ENCODE measurements around the gene ANAPC2.

The ANAPC2 gene

DNA sequence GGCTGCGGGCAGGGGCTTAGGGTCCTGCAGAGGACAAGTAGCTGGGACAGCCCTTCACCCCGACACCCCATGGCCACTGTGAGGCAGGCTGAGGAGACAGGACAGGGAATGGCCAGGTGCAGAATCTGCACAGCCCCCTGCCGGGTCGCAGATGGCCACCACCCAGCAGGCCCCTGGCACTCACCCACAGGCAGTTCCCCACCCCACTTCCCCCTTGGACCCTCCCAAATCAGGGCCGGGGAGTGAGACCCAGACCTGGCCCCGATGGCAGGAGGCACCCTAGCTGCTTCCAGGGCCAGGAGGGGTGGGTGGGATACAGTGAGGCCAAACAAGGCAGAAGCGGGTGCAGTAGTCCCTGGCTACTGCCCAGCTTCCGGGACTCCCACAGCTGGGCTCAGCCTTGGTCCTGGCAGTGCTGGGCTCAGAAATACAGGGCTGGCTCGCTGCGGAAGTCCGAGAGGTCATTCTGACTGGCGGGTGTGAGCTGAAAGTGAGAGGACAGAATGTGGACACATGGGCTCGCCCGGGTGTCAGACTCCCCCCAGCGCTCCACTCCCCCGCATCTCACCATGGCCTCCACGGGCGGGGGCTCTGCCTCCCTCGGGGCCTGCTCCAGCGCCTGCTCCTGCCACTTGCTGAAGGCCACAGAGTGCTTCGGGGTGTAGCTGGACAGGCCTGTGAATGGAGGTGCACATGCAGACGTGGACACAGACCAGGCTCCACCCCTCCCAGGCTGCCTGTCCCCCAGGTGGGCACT is 3.5 kb upstream of the ANAPC2 start:
- no peak for DNase-seq

DNA sequence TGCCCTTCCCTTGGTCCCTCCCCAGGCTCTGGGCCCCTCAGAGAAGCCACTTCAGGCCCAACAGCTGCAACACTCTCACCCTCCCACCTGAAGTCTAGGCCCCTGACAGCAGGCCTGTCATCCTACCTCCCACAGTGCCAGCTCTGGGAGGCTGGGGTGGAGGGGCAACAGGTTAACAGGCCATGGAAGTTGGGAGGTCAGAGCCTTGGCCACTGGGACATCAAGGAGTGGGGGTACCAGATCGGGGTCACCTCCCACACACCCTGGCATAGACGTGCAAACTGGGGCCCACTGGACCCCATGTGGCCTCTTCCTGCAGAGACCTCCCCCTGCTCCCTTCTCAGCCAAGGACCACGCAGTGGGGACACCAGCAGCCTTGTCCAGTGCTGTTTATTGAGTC is 2.9 kb upstream of the ANAPC2 start:
- DNase-seq = no peak

- DNase-seq = no peak
Observed at GRCh38 chr9:137190315-137190856, 2.0 kb upstream of the ANAPC2 start.

GRCh38 chr9:137189297-137190295 is 1.2 kb upstream of the ANAPC2 start:
- no peak for DNase-seq

DNA sequence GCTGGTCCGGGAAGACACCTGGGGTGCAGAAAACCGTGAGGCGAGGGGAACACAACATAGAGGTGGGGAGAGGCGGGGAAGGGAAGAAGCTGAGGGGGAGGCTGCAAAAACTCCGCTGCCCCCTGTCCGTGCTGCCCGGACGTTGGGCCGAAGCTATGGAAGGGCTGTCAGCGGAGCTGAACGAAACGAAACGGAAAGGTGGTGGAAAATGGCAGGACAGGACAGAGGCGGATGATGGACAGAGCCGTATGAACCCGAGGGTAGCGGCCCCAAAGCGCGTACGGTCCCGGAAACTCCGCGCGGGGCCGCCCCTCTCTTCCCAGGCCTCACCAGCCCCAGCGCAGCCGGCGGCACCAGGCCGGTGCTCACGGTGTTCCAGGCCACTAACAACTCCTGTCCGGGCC is 272 bp downstream of the ANAPC2 start:
- DNase-seq = no peak

- no peak for DNase-seq
Observed at GRCh38 chr9:137187386-137187785, 974 bp downstream of the ANAPC2 start.

DNA sequence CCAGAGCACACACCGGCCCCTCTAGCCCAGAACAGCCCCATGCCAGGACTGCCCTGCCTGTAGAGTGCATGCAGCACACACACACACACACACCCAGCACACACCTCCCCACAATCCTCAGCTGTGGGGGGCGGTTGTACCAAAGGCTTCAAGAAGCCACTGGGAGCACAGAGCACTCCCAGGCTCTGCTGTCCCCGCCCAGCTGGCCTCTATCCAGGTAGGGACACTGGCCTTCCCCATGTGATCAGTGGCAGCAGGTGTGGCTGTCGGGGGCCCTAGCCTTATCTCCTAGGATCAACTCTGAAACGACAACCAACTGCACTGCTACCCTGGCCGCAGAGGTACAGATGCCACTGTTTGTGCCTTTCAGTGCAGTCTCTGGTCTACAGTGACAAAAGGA is 2.0 kb downstream of the ANAPC2 start:
- DNase-seq = no peak

GRCh38 chr9:137185921-137186320 is 2.4 kb downstream of the ANAPC2 start:
- DNase-seq = no peak

- DNase-seq = no peak
Observed at GRCh38 chr9:137184881-137185660, 3.3 kb downstream of the ANAPC2 start.

DNA sequence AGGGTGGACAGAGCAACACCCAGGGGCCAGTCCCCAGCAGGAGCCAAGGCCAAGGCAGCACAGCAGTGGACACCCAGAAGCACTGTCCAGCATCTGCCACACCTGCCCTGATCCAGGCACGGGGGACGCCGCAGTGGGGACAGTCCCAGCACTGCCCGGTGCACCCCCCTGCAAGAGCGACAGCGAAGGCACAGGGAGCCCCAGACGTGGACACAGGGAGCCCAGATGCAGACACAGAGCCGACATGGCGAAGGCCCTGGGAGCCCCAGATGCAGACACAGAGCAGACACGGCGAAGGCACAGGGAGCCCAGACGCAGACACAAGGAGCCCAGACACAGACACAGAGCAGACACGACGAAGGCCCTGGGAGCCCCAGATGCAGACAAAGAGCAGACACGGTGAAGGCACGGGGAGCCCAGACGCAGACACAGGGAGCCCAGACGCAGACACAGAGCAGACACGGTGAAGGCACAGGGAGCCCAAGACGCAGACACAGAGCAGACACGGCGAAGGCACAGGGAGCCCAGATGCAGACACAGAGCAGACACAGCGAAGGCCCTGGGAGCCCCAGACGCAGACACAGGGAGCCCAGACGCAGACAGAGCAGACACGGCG is 4.3 kb downstream of the ANAPC2 start:
- DNase-seq = no peak

GRCh38 chr9:137182836-137183235 is 5.5 kb downstream of the ANAPC2 start:
- no peak for DNase-seq

DNA sequence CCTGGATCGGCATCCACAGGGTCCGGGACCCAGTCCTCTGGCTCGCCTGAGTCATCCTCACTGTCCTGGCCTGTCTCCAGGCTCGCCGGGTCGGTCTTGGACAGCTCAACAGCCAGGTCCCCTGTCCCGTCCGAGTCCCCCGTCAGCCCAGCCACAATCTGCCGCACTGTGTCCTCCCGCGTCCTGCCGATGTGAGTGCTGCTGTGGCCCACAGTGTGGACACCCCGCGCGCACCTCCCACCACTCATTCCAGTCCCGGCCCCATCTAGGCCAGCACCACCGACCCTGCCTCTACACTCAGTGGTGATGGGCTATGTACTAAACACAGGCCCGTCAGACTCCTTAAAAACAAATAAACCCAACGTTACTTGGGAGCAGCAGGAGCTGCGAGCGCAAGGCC is 6.7 kb downstream of the ANAPC2 start:
- DNase-seq = no peak

- DNase-seq = no peak
Observed at GRCh38 chr9:137180491-137180890, 7.9 kb downstream of the ANAPC2 start.

DNA sequence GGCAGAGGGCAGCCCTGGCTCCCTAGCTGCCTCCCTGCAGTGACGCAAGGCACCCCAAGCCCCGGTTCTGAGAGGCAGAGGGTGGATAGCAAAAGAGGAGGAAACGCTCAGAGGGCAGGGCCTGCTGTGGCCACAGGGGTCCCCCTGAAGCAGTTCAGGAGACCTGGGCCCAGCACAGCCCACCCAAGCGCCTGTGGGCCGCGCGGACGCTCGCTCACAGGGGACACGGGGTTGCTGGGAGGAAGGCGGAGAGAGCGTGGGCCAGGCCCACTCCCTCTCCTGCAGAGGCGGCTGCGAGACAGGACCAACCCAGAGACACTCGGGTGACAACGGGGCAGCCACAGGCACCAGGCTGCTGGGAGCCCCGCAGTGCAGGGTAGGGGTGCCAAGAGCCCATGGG is 8.6 kb downstream of the ANAPC2 start:
- no peak for DNase-seq

DNA sequence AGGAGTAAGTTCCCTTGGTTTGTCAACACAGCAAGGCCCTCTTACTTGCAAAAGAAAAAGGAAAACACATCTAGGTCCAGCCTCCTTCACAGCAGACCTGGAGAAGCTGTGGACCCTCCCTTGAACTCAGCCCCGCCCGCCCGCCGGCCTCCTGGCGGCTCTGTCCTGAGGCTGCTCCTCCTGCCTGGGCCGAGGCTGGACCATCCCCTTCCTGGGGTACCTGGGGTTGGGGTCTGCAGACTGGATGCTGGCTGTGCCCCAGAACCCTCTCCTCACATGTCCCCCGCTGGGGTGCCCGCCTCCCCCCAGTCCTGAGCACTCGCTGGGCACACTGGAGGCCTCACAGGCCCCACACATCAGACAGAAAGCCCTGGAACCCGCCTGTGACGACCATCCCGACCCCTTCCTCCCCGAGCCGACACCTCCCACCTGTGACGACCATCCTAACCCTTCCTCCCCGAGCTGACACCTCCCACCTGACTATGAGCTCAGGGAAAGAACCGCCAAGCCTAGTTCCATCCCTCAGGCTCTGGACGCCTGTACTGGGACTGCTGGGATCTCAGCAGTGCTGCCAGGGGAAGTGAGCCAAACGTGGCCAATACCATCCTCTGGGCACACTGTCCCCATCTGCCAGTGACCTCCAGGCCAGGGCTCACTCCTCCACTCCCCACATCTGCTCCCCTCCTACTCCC is 9.3 kb downstream of the ANAPC2 start:
- no peak for DNase-seq

- DNase-seq = no peak
Observed at GRCh38 chr9:137178201-137178938, 10.0 kb downstream of the ANAPC2 start.

DNA sequence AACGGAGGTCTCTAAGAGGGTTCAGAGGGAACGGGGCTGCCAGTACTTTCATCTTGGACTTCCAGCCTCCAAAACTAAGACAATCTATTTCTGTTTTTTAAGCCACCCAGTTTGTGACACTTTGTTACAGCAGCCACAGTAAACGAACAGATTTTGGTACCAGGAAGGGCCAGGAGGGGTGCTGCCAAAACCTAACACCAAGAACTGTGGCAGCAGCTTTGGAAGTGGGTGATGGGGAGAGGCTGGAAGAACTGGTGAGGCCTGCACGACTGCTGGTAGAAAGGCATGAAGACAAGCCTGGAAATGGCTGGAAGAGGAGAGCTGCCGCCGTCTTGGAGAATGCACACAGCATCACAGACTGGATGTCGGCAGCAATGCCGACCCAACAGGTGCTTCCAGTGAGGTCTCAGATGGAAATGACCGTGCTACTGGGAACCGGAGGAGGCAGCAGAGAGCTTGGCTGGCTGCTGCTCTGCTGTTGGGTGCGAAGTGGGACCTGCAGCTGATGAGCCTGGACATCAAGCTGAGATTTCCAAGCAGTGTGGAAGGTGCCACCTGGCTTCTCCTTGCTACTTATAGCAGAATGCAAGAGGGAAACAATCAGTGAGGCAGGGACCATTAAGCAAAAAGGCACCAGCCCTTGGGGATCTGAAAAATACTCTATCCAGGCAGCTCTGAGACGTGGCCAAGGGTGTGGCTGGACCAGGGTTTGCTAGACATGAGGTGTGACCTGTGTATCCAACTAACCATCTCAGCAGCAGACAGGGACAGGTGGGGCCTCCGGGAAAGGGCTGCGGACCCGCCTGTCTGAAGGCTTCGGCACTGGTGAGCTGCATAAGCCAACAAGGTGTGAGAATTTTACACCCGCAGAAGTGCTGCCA is 11.8 kb downstream of the ANAPC2 start:
- DNase-seq = no peak

DNA sequence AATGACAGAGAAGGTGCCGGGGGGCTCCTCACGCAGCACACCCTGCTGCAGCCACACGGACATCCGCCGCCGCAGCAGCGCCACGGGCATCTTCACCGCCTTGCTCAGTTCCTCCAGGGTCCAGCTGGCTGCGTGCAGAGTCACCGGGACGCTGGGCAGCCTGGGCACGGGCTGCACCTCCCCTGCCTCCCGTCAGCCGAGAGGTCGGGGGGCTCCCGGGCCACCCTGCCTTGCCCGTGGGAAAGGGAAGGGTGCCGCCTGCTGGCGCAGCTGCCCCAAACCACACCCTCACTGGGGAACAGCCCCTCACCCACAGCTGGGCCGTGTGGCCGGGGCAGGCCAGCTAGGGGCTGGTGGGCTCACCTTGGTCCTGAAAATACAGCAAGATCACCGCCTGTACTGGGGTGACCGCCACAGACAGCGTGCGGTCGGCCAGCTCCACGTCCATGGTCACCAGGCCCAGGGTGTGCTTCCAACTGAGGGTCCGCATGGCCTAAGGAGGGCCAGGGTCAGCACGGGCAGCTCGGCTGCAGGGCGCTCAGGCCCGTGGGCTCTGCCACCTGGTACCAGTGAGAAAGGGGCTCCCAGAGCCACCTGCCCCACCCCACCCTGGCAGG is 12.9 kb downstream of the ANAPC2 start:
- DNase-seq = no peak

DNA sequence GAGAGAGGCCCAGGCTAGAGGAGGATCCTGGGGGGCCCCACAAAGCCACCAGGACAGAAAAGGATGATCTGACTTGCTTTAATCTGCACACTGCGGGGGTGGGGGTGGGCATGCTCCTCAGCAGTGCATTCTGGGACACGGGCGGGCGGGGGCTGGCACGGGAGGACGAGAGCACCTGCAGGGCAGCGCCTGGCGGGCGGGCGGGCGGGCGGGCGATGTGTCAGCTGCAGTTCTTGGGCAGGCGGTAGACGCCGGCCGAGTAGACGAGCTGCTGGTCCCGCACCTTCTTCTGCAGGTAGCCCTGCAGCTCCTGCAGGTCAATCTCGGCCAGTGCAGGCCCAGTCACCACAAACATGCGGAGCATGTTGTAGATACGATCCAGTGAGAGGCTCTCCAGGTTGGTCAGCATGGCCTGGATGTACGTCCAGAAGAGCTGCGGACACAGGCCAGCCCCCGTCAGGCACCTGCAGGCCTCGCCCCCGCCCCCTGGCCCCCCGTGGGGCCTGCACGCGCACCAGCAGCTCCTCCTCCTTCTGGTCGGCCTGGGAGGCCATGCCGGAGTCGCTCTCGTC is 13.6 kb downstream of the ANAPC2 start:
- no peak for DNase-seq

Data from NCI-H1048 (cell line).